Mesothelial cell of epicardium (in vitro differentiated cells): ENCODE data around the gene BTBD17. TPM values are rescaled to one million over a fixed set of nuclear protein-coding genes. Genes with fewer than 3 reads are reported as not detected.

ENCODE experiments used
- DNase-seq, 2 experiments: peaks; one replicate each; pipeline ENCODE4 v3.0.0; 2021; ENCODE audit warnings: low spot score in 2 of 2; ENCODE audit not compliant: unreplicated experiment in 2 of 2
- H3K27ac Mint-ChIP-seq: 2 replicates; pipeline ENCODE4 v1.8.0; 2021; ENCODE audit warnings: mixed read lengths
- H3K27me3 Mint-ChIP-seq: 2 replicates; pipeline ENCODE4 v1.8.0; 2021; ENCODE audit warnings: low read depth, mixed read lengths
- H3K36me3 Mint-ChIP-seq: 2 replicates; pipeline ENCODE4 v1.8.0; 2021; ENCODE audit warnings: mixed read lengths
- H3K4me1 Mint-ChIP-seq: 2 replicates; pipeline ENCODE4 v1.8.0; 2021; ENCODE audit warnings: mixed read lengths
- H3K4me3 Mint-ChIP-seq: 2 replicates; pipeline ENCODE4 v1.8.0; 2021; ENCODE audit warnings: mild to moderate bottlenecking, moderate library complexity, mixed read lengths
- H3K9me3 Mint-ChIP-seq: 2 replicates; pipeline ENCODE4 v1.8.0; 2021; ENCODE audit warnings: mixed read lengths
- total RNA-seq: library from RNA; stranded (reverse); gene quantifications from 3 replicates; pipeline ENCODE4 v1.2.1, GENCODE V29; 2021
- TF ChIP-seq, protein P1 (sequence below): fragments of 200-600 bp; sonication (generic); IDR thresholded peaks from one replicate; pipeline ENCODE4 v1.5.0; 2021; ENCODE audit warnings: antibody characterized with exemption; ENCODE audit not compliant: unreplicated experiment

The BTBD17 gene
- total RNA-seq, 1 donor from 2014 or later = 0.16 TPM

DNA sequence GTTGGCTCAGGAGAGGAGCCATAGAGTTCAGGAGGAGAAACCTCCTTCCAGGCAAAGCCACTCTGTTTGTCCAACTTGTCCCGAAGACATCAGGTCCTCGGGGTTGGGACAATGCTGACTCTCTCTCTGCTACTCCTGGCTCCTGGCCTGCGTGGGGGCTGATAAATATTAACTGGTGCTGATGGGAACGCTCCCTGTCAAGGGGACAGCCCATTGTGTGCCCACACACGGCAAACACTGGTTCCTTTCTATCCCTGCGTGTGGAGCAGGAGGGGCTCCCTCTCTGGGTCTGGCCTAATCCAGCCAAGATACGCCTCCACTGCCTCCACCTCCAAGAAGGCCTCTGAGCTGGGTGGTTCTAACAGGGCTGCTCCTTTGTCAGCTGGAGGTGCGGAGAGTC, 31.2 kb downstream of the BTBD17 start:
- Mint-ChIP-seq H3K9me3 (no peaks in the 10 kb centered on the region), H3K27ac (no peak overlapping the region), H3K36me3 (no peaks in the 10 kb centered on the region), H3K4me3 (no peak overlapping the region), H3K27me3 (peaks cover 60% of the 10 kb centered on the region), H3K4me1 (peaks cover 8% of the 10 kb centered on the region)
- no peak for DNase-seq
- TF ChIP-seq, protein P1, sequence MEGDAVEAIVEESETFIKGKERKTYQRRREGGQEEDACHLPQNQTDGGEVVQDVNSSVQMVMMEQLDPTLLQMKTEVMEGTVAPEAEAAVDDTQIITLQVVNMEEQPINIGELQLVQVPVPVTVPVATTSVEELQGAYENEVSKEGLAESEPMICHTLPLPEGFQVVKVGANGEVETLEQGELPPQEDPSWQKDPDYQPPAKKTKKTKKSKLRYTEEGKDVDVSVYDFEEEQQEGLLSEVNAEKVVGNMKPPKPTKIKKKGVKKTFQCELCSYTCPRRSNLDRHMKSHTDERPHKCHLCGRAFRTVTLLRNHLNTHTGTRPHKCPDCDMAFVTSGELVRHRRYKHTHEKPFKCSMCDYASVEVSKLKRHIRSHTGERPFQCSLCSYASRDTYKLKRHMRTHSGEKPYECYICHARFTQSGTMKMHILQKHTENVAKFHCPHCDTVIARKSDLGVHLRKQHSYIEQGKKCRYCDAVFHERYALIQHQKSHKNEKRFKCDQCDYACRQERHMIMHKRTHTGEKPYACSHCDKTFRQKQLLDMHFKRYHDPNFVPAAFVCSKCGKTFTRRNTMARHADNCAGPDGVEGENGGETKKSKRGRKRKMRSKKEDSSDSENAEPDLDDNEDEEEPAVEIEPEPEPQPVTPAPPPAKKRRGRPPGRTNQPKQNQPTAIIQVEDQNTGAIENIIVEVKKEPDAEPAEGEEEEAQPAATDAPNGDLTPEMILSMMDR = no peak

DNA sequence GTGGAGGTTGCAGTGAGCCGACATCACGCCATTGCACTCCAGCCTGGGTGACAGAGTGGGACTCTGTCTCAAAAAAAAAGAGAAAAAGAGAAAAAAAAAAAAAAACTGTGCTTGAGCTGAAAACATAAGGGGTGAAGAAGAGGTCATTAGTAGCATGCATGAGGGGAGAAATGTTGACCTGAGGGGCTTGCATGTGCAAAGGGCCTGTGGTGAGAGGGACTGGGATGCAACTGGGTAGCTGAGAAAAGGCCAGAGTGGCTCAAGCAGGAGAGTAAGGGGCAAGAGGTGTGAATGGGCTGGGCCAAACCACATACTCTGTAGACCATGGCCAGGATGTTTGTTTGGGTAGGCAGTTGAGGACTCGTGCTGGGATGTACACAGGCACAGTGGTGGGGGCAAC, 32.3 kb downstream of the BTBD17 start:
- TF ChIP-seq, protein P1 = no peak
- DNase-seq = no peak
- Mint-ChIP-seq H3K9me3 (no peaks in the 10 kb centered on the region), H3K27me3 (peaks cover 63% of the 10 kb centered on the region), H3K4me3 (no peak overlapping the region), H3K36me3 (no peaks in the 10 kb centered on the region), H3K27ac (no peak overlapping the region), H3K4me1 (peaks cover 10% of the 10 kb centered on the region)

DNA sequence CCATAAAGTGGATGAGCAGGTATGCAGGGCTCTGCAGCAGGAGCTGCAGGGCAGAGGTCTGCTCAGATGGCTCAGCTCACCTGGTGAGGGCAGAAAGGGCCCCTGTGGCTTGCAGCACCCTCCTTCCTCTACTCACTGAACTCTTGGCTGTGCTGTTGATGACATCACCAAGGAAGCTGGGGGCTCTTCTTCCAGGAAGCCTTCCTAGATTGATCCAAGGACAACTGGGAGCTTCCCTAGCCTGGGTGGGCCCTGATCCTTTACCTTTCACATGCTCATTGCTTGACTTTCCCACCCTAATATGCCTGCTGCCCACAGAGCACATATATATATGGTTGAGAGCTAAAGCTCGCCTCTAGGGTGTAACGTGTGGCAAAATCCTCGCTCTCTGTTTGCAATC, 33.2 kb downstream of the BTBD17 start:
- TF ChIP-seq, protein P1 = no peak
- Mint-ChIP-seq H3K4me1 (peaks cover 10% of the 10 kb centered on the region), H3K27ac (no peak overlapping the region), H3K4me3 (no peak overlapping the region), H3K9me3 (no peaks in the 10 kb centered on the region), H3K27me3 (peaks cover 70% of the 10 kb centered on the region), H3K36me3 (no peaks in the 10 kb centered on the region)
- no peak for DNase-seq

DNA sequence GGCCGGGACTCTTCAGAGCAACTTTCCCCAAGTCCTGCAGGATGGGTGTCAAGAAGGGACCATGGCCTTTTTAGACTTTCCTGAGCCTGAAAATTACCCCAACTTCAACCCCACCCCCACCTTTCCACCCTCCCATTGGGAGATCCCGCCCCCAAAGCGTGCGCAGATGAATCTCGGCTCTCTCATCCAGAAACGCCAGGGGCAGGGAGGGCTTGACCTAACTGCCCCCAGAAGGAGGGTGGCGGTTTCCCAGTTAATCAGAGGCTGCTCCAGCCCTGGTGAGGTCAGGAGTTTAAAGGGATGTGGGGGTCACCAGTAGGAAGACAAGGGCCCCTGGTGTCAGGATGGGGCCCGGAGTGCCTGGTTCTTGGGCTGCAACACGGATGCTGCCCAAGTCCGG, 35.2 kb downstream of the BTBD17 start:
- Mint-ChIP-seq H3K4me1 (peaks cover 2% of the 10 kb centered on the region), H3K27me3 (peaks cover 88% of the 10 kb centered on the region), H3K27ac (no peak overlapping the region), H3K4me3 (peak overlapping the region; percentile 15), H3K9me3 (no peaks in the 10 kb centered on the region), H3K36me3 (no peaks in the 10 kb centered on the region)
- no peak for DNase-seq
- TF ChIP-seq, protein P1 = no peak

DNA sequence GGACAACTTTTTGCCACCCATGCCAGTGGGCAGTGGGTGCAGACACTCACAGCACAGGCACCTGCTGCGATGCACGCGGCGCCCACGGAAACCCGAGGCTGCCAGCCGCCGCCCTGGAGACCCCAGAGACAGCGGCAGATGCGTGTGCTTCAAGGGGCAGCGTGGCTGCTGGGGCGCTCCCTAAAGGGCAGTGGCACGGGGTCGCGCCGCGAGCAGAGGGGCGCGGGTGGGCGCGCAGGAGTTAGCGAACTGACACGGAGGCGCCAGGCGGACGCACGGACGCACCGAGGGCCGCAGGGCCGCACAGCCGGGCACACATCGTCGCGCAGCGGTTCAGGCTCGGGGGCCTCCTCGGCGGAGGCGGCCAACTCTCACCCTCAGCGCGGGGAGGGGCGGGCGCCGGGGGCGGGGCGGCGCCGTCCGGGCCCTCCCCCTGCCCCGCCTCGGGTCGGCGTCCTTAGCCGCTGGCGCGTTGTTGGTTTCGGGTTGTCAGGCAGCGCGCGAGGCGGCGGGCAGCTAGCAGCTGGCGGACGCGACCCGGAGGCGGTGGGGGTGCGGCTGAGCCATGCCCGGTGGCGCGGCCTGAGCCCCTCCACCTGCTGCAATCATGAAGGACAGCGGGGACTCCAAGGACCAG, 35.8 kb downstream of the BTBD17 start, which contains the start of gene KIF19:
Gene KIF19, plus strand, starts transcription at position 484 of the 637 bp plus-strand sequence. Its CDS starts 124 bp downstream, at position 608.
- Mint-ChIP-seq H3K27me3 (peaks cover 89% of the 10 kb centered on the region), H3K9me3 (no peaks in the 10 kb centered on the region), H3K4me3 (peak within 1 kb of the TSS; percentile 37), H3K4me1 (peaks cover 2% of the 10 kb centered on the region), H3K36me3 (no peaks in the 10 kb centered on the region), H3K27ac (no peak within 1 kb of the TSS)
- peak in 1 of 2 experiments; percentile 50 for DNase-seq
- TF ChIP-seq, protein P1 = no peak
